H9 (cell line): ENCODE results near the gene COL5A2. TPM values are rescaled to one million over a fixed set of nuclear protein-coding genes. Genes with fewer than 3 reads are reported as not detected.

Experiments used
- DNase-seq: peaks from one replicate; pipeline ENCODE4 v3.0.0-alpha.2; 2017
- H2AFZ ChIP-seq: one replicate; pipeline ENCODE4 v1.6.1; 2013; ENCODE audit warnings: mild to moderate bottlenecking, low read length, control low read depth, moderate library complexity
- H2AK5ac ChIP-seq: 2 replicates; pipeline ENCODE4 v1.6.1; 2013; ENCODE audit warnings: low read length, control low read depth, mixed read lengths; ENCODE audit not compliant: insufficient read length
- H2BK120ac ChIP-seq: one replicate; pipeline ENCODE4 v1.6.1; 2013; ENCODE audit warnings: low read depth, mild to moderate bottlenecking, low read length, control low read depth, inconsistent platforms; ENCODE audit not compliant: poor library complexity, severe bottlenecking
- H2BK12ac ChIP-seq: 2 replicates; pipeline ENCODE4 v1.6.1; 2013; ENCODE audit warnings: low read length, control low read depth, mixed read lengths, low read depth; ENCODE audit not compliant: insufficient read length
- H2BK15ac ChIP-seq: 2 replicates; pipeline ENCODE4 v1.6.1; 2013; ENCODE audit warnings: low read depth, low read length, control low read depth
- H2BK20ac ChIP-seq: one replicate; pipeline ENCODE4 v1.6.1; 2013; ENCODE audit warnings: low read depth, mild to moderate bottlenecking, low read length, control low read depth, inconsistent platforms; ENCODE audit not compliant: poor library complexity, severe bottlenecking
- H2BK5ac ChIP-seq: 2 replicates; pipeline ENCODE4 v1.6.1; 2013; ENCODE audit warnings: low read length, control low read depth, mixed read lengths; ENCODE audit not compliant: insufficient read length
- H3K14ac ChIP-seq: 2 replicates; pipeline ENCODE4 v1.6.1; 2013; ENCODE audit warnings: low read length, control low read depth; ENCODE audit not compliant: insufficient read depth
- H3K18ac ChIP-seq: 2 replicates; pipeline ENCODE4 v1.6.1; 2013; ENCODE audit warnings: low read depth, mild to moderate bottlenecking, mixed read lengths, low read length, control low read depth; ENCODE audit not compliant: insufficient read length
- H3K23ac ChIP-seq: 2 replicates; pipeline ENCODE4 v1.6.1; 2013; ENCODE audit warnings: low read length, control low read depth, mixed read lengths, low read depth; ENCODE audit not compliant: insufficient read length
- H3K23me2 ChIP-seq: 2 replicates; pipeline ENCODE4 v1.6.1; 2013; ENCODE audit warnings: low read depth, mild to moderate bottlenecking, mixed read lengths, low read length, control low read depth; ENCODE audit not compliant: insufficient read length, poor library complexity, severe bottlenecking
- H3K27ac ChIP-seq: 2 replicates; pipeline ENCODE4 v1.5.1; 2013; ENCODE audit warnings: low read length, control low read depth, mixed read lengths, low read depth; ENCODE audit not compliant: insufficient read length
- H3K27me3 ChIP-seq: 2 replicates; pipeline ENCODE4 v1.6.1; 2013; ENCODE audit warnings: low read length, control low read depth, inconsistent platforms; ENCODE audit not compliant: insufficient read depth
- H3K4ac ChIP-seq: 2 replicates; pipeline ENCODE4 v1.6.1; 2013; ENCODE audit warnings: low read depth, mild to moderate bottlenecking, control low read depth, inconsistent platforms, low read length, moderate library complexity
- H3K4me1 ChIP-seq: 2 replicates; pipeline ENCODE4 v1.6.1; 2013; ENCODE audit warnings: low read length, control low read depth, inconsistent platforms; ENCODE audit not compliant: insufficient read depth
- H3K4me2 ChIP-seq: 2 replicates; pipeline ENCODE4 v1.6.1; 2013; ENCODE audit warnings: low read length, control low read depth, mixed read lengths; ENCODE audit not compliant: insufficient read length, insufficient read depth
- H3K56ac ChIP-seq: 2 replicates; pipeline ENCODE4 v1.6.1; 2013; ENCODE audit warnings: low read depth, mild to moderate bottlenecking, mixed read lengths, low read length, control low read depth; ENCODE audit not compliant: insufficient read length
- H3K79me1 ChIP-seq: 2 replicates; pipeline ENCODE4 v1.6.1; 2013; ENCODE audit warnings: low read depth, mild to moderate bottlenecking, moderate library complexity, low read length, control low read depth, inconsistent platforms; ENCODE audit not compliant: insufficient read depth, poor library complexity, severe bottlenecking
- H3K79me2 ChIP-seq: 2 replicates; pipeline ENCODE4 v1.6.1; 2013; ENCODE audit warnings: low read length, control low read depth, inconsistent platforms; ENCODE audit not compliant: insufficient read depth
- H3K9ac ChIP-seq: 2 replicates; pipeline ENCODE4 v1.6.1; 2013; ENCODE audit warnings: low read length, control low read depth, mixed read lengths; ENCODE audit not compliant: insufficient read length; ENCODE audit errors: extremely low read depth
- H3K9me3 ChIP-seq: one replicate; pipeline ENCODE4 v1.6.1; 2013; ENCODE audit warnings: low read depth, low read length, inconsistent platforms; ENCODE audit not compliant: control insufficient read depth
- H3T11ph ChIP-seq: one replicate; pipeline ENCODE4 v1.6.1; 2013; ENCODE audit warnings: mild to moderate bottlenecking, low read length, control low read depth, inconsistent platforms
- H4K20me1 ChIP-seq: one replicate; pipeline ENCODE4 v1.6.1; 2013; ENCODE audit not compliant: control insufficient read depth, insufficient read length, insufficient read depth
- H4K5ac ChIP-seq: 2 replicates; pipeline ENCODE4 v1.6.1; 2013; ENCODE audit warnings: low read depth, mild to moderate bottlenecking, mixed read lengths, low read length, control low read depth; ENCODE audit not compliant: insufficient read length
- H4K8ac ChIP-seq: replicated peaks from 2 replicates; pipeline ENCODE4 v1.6.1; 2013; ENCODE audit warnings: low read length, control low read depth, mixed read lengths, low read depth; ENCODE audit not compliant: insufficient read length
- H4K91ac ChIP-seq: 2 replicates; pipeline ENCODE4 v1.6.1; 2013; ENCODE audit warnings: low read depth, mild to moderate bottlenecking, moderate library complexity, mixed read lengths, low read length, control low read depth; ENCODE audit not compliant: insufficient read length
- H3K27ac Mint-ChIP-seq, 3 experiments: 2 replicates in 2 of 3; 3 replicates in 1 of 3; pipeline ENCODE4 v1.8.0; 2020 to 2021; ENCODE audit warnings: mixed read lengths in 3 of 3, mild to moderate bottlenecking in 1 of 3, moderate library complexity in 1 of 3
- H3K27me3 Mint-ChIP-seq: 2 replicates; pipeline ENCODE4 v1.8.0; 2021; ENCODE audit warnings: low read depth, mild to moderate bottlenecking, moderate library complexity, mixed read lengths
- H3K36me3 Mint-ChIP-seq, 3 experiments: 2 replicates in 2 of 3; 3 replicates in 1 of 3; pipeline ENCODE4 v1.8.0; 2020 to 2021; ENCODE audit warnings: low read depth in 3 of 3, mixed read lengths in 3 of 3; ENCODE audit not compliant: insufficient read depth in 1 of 3
- H3K4me1 Mint-ChIP-seq, 2 experiments: 2 replicates each; pipeline ENCODE4 v1.8.0; 2020; ENCODE audit warnings: mixed read lengths in 2 of 2
- H3K4me3 Mint-ChIP-seq, 2 experiments: 2 replicates in 1 of 2; 3 replicates in 1 of 2; pipeline ENCODE4 v1.8.0; 2020 to 2021; ENCODE audit warnings: mild to moderate bottlenecking in 2 of 2, mixed read lengths in 2 of 2, moderate library complexity in 1 of 2
- H3K9me3 Mint-ChIP-seq, 2 experiments: 2 replicates in 1 of 2; 3 replicates in 1 of 2; pipeline ENCODE4 v1.8.0; 2020; ENCODE audit warnings: mild to moderate bottlenecking in 2 of 2, mixed read lengths in 2 of 2, moderate library complexity in 1 of 2
- WGBS: extraction: QIAGEN DNeasy Blood & Tissue Kit; methylation state at CpG from one replicate; pipeline ENCODE4 v1.1.7; 2013; ENCODE audit warnings: missing lambda C conversion rate, low lambda C conversion rate, mixed read lengths; ENCODE audit not compliant: insufficient read length; ENCODE audit errors: extremely low coverage; 5-methylcytosine and 5-hydroxymethylcytosine counted together
- total RNA-seq: library from RNA; stranded (reverse); gene quantifications from 2 replicates; pipeline ENCODE4 v1.2.1, GENCODE V29; 2021
- TF ChIP-seq, protein P1 (sequence below): fragments of 200-600 bp; sonication (generic); conservative IDR thresholded peaks from 3 replicates; pipeline ENCODE4 v1.8.0; 2021; ENCODE audit warnings: antibody characterized with exemption, mild to moderate bottlenecking

Gene COL5A2
- total RNA-seq, 1 experiment from 2014 or later = 10.5 TPM

DNA sequence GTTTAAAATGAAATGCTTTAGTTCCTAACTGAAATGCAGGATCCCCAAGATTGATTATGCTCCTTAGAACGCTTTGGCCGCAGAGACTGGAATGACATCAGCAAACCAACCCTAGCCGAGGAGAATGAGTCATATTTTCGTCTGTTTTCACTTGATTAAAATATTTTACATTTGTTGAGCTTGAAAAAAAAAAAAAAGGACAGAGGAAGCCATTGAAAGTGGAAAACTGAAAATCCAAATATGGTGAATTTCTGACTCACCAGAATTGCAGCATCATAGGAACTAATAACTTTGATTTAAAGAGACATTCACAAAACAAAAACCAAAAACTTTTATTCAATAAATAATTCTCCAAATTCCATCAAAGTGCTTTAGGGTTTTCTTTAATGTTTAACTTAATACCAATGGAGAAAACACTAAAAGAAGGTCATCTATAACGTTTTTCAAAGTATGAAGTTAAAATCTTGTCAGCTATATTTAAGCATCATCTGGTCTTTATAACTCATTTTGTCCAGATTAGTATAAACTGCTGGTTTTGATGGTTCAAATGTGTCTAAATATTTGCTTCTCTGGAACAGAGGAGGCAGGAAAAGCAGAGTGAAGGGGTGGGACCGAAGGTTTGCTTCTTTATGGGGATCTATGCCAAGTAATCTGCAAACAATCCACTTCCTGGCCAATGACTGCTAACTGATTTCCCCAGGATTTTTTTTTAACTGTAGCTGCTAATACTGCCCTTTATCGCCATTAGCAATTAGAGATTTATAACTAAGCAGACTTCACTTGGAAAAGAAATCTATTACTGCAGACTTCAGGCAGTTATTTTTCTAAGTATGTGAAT, 30.9 kb upstream of the COL5A2 start:
- no peak overlapping the region for H3K27ac ChIP-seq
- no peak overlapping the region for H3K23ac ChIP-seq

More for the DNA sequence above, 30.9 kb upstream of the COL5A2 start:
- no peaks in the 10 kb centered on the region for H3K27me3 Mint-ChIP-seq
- Histone ChIP-seq H2BK120ac (no peak overlapping the region), H3K4ac (no peak overlapping the region), H3K9ac (no peak overlapping the region), H4K8ac (no peak overlapping the region), H4K20me1 (no peaks in the 10 kb centered on the region), H3K9me3 (no peaks in the 10 kb centered on the region), H4K91ac (no peak overlapping the region), H2AK5ac (no peak overlapping the region), H3K79me2 (no peaks in the 10 kb centered on the region), H2BK12ac (no peak overlapping the region), H3K56ac (no peak overlapping the region), H2BK15ac (no peak overlapping the region), H3K4me1 (peaks cover 4% of the 10 kb centered on the region; the same call in 1 of the 2 replicates), H3T11ph (no peak overlapping the region), H3K14ac (no peak overlapping the region), H3K27me3 (no peaks in the 10 kb centered on the region), H2BK5ac (no peak overlapping the region), H3K79me1 (no peaks in the 10 kb centered on the region), H4K5ac (no peak overlapping the region), H2BK20ac (no peak overlapping the region), H3K23me2 (no peaks in the 10 kb centered on the region), H2AFZ (peak overlapping the region; percentile 62), H3K18ac (no peak overlapping the region), H3K4me2 (no peak overlapping the region)
- peaks cover 36 to 46% of the 10 kb centered on the region in 2 experiments for H3K4me1 Mint-ChIP-seq
- peak overlapping the region in 2 of 3 experiments; percentile 81 to 93; a peak in 6 of 7 replicates for H3K27ac Mint-ChIP-seq
- no peaks in the 10 kb centered on the region for H3K9me3 Mint-ChIP-seq
- TF ChIP-seq, protein P1, sequence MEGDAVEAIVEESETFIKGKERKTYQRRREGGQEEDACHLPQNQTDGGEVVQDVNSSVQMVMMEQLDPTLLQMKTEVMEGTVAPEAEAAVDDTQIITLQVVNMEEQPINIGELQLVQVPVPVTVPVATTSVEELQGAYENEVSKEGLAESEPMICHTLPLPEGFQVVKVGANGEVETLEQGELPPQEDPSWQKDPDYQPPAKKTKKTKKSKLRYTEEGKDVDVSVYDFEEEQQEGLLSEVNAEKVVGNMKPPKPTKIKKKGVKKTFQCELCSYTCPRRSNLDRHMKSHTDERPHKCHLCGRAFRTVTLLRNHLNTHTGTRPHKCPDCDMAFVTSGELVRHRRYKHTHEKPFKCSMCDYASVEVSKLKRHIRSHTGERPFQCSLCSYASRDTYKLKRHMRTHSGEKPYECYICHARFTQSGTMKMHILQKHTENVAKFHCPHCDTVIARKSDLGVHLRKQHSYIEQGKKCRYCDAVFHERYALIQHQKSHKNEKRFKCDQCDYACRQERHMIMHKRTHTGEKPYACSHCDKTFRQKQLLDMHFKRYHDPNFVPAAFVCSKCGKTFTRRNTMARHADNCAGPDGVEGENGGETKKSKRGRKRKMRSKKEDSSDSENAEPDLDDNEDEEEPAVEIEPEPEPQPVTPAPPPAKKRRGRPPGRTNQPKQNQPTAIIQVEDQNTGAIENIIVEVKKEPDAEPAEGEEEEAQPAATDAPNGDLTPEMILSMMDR = no peak
- no peak overlapping the region; a peak in 1 of 5 replicates for H3K4me3 Mint-ChIP-seq
- WGBS = no CpG with 5 or more reads among the region's 7 CpGs
- no peak for DNase-seq
- H3K36me3 Mint-ChIP-seq = no peaks in the 10 kb centered on the region
